Gastrocnemius medialis (tissue), 4 donors: ENCODE measurements around the gene NARF.

Source experiments
- CTCF ChIP-seq, 5 experiments: fragments of 450-650 bp in 3 of 5; fragments of 200-600 bp in 2 of 5; sonication (generic) in 2 of 5; IDR thresholded peaks in 4 of 5; conservative IDR thresholded peaks in 1 of 5; 1 replicate in 4 of 5; 2 replicates in 1 of 5; pipeline ENCODE4 v1.5.1; 2016 to 2019; ENCODE audit warnings: antibody characterized with exemption in 5 of 5, mild to moderate bottlenecking in 3 of 5, moderate library complexity in 3 of 5
- POLR2A ChIP-seq, 2 donors: fragments of 450-650 bp; IDR thresholded peaks; one replicate each; pipeline ENCODE4 v1.6.1; 2017; ENCODE audit warnings: antibody characterized with exemption in 2 of 2, mild to moderate bottlenecking in 2 of 2, moderate library complexity in 2 of 2

- TF ChIP-seq CTCF (IDR thresholded peaks at IDR 0.05 in 4 of 5, conservative IDR thresholded peaks at IDR 0.05 in 1 of 5) (no peak), POLR2A (IDR thresholded peaks at IDR 0.05) (no peak)
Observed at GRCh38 chr17:82483836-82484235, 25.3 kb downstream of the NARF start.
